ENCODE measurements around the gene TIGD2. TPM values are rescaled to one million over a fixed set of nuclear protein-coding genes. Genes with fewer than 3 reads are reported as not detected.
A peak's percentile ranks its signal among the peaks of the same experiment; 100 is the strongest.

Gene TIGD2
- total RNA-seq (1 to 10 TPM; 6.7 to 7.1 TPM), polyA plus RNA-seq (1 to 10 TPM; 2.1 to 3.6 TPM)

DNA sequence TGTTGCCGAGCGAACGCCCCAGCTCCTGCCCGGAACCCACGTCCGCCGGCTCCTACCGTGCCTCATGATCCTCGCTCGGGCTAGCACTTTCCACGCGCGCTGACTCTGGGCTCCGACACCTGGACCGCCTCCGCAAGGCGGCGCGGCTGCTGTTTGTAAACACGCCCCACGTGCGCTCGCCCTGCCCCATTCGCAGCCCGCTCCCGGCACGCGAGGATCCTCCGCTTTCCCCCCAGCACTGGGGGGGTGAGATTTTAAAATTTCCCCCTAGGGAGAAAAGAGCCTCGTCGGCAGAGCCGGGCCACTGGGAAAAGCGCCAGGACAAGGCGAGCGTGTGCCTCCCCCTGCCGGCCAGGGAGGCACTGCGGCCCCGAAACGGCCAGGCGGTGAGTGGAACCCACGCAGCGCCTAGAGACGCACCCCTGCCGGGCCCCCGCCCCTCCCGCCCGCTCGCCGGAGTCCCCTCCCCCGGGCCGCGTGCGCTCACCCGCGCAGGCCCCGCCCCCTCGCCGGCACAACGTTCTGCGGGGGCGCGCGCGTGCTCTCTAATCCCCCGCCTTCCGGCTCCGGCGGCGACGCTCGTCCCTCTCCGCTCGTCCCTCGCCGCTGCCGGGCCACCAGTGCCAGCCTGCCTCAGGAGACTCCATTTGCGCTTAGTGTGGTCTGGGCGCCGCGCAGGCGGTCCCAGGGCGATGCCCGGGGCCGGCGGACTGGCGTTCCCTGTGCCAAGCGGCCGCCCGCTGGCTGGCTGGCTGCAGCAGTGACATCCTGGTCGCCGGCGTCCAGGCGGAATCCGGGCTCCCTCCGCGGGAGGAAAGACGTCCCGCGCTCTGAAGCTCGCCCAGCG is at the start of gene TIGD2:
Gene TIGD2, plus strand, starts transcription at position 548 of the 847 bp plus-strand sequence. CDS start 1,442 bp downstream, outside the sequence.
- Histone ChIP-seq H3K4me3 (ENCODE audit: low read length in 2 of 2) (peak within 1 kb of the TSS; percentile 76 to 89), H3K27ac (ENCODE audit: low read depth, low read length) (peak within 1 kb of the TSS; percentile 58), H3K27me3 (ENCODE audit: insufficient read depth, low read length) (no peaks in the 10 kb centered on the region), H3K36me3 (ENCODE audit: insufficient read depth, low read length) (no peaks in the 10 kb centered on the region), H3K4me1 (ENCODE audit: insufficient read depth, low read length) (peaks cover 22% of the 10 kb centered on the region), H3K9me3 (ENCODE audit: control insufficient read depth in 1 of 2, low read length in 2 of 2) (no peaks in the 10 kb centered on the region)
- intact Hi-C loops (cut with micrococcal nuclease): loop anchor here (1.0 to 10.0 kb wide), 11 partner anchors 82 to 1891 kb away; partner anchors contain the start of genes HERC3, HERC5, HERC6 and KLHL8
- peaks cover 0 to 4% (median 3%) of the 10 kb centered on the region in 8 donors for H3K9me3 Mint-ChIP-seq
- H3K36me3 Mint-ChIP-seq: peaks cover 9 to 10% of the 10 kb centered on the region in 2 donors
- H3K27me3 Mint-ChIP-seq: peaks cover 0 to 7% of the 10 kb centered on the region in 2 donors
- H3K4me1 Mint-ChIP-seq: peaks cover 15 to 31% (median 23%) of the 10 kb centered on the region in 4 donors
- peak within 1 kb of the TSS; percentile 80 to 94 (median 91) for H3K27ac Mint-ChIP-seq
- peak within 1 kb of the TSS; percentile 90 to 93 (median 91) for H3K4me3 Mint-ChIP-seq
- CTCF ChIA-PET (ENCODE audit: partially characterized antibody): no interaction called here
- POLR2A ChIA-PET (ENCODE audit: partially characterized antibody): interaction anchor here (0.5 to 1.0 kb wide), 6 partner anchors 10 to 1971 kb away, joined by 3 to 5 read pairs (median 3); partner anchors contain the start of gene PPM1K
- peak; percentile 87 to 90 (median 89) for DNase-seq

DNA sequence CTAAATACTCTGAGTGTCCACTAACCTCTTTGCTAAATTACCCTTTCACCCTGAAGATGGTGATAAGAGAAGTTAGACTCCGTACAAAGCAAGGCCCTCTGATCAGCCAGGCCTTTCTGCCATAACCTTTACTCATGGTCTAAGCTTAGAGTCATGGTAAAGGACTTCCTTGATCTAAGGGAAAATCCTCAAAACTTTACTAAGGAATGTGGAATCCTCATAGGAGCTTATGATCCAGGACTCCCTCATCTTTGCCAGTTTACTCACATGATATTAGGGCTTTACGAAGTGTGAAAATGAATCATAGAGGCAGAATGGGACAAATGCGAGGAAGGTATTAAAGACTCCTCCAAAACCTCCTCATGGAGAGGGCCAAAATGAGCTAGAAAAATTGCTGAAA is 46.5 kb upstream of the TIGD2 start:
- Mint-ChIP-seq H3K27me3 (peaks cover 2 to 4% of the 10 kb centered on the region in 2 donors), H3K9me3 (peaks cover 3 to 30% (median 22%) of the 10 kb centered on the region in 8 donors), H3K27ac (no peak overlapping the region), H3K4me3 (no peak overlapping the region), H3K4me1 (peaks cover 0 to 3% (median 1%) of the 10 kb centered on the region in 4 donors), H3K36me3 (no peaks in the 10 kb centered on the region)
- ChIA-PET POLR2A (ENCODE audit: partially characterized antibody) (no interaction called here), CTCF (ENCODE audit: partially characterized antibody) (no interaction called here)
- no peaks in the 10 kb centered on the region for H3K4me1 ChIP-seq (ENCODE audit: insufficient read depth, low read length)
- no peaks in the 10 kb centered on the region for H3K27me3 ChIP-seq (ENCODE audit: insufficient read depth, low read length)
- no peak overlapping the region for H3K4me3 ChIP-seq (ENCODE audit: low read length in 2 of 2)
- intact Hi-C loops (cut with micrococcal nuclease): no loop called here
- H3K27ac ChIP-seq (ENCODE audit: low read depth, low read length): no peak overlapping the region
- no peaks in the 10 kb centered on the region for H3K36me3 ChIP-seq (ENCODE audit: insufficient read depth, low read length)
- H3K9me3 ChIP-seq (ENCODE audit: control insufficient read depth in 1 of 2, low read length in 2 of 2): no peaks in the 10 kb centered on the region
- DNase-seq: no peak

DNA sequence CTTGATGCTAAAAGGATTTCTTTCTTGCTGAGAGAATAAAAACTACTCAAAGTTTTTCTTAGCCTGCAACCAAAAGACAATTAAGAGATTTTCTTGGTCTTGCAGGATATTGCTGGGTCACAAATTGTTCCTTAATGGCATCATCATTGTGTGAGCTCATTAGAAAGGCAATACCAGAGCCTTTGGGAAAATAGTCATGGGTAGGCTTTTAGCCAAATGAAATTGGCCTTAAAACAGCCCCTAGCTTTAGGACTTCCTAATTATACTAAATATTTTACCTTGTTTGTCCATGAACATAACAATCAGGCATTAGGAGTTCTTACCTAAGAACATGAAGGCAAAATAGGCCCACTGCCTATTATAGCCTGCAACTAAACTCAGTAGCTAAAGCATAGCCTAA is 43.9 kb upstream of the TIGD2 start:
- Histone ChIP-seq H3K9me3 (ENCODE audit: control insufficient read depth in 1 of 2, low read length in 2 of 2) (no peaks in the 10 kb centered on the region), H3K27ac (ENCODE audit: low read depth, low read length) (no peak overlapping the region), H3K36me3 (ENCODE audit: insufficient read depth, low read length) (no peaks in the 10 kb centered on the region), H3K4me1 (ENCODE audit: insufficient read depth, low read length) (no peaks in the 10 kb centered on the region), H3K4me3 (ENCODE audit: low read length in 2 of 2) (no peak overlapping the region), H3K27me3 (ENCODE audit: insufficient read depth, low read length) (no peaks in the 10 kb centered on the region)
- Mint-ChIP-seq H3K27me3 (peaks cover 2 to 7% of the 10 kb centered on the region in 2 donors), H3K36me3 (no peaks in the 10 kb centered on the region), H3K27ac (no peak overlapping the region), H3K4me3 (no peak overlapping the region), H3K4me1 (peaks cover 0 to 3% (median 1%) of the 10 kb centered on the region in 4 donors), H3K9me3 (peaks cover 2 to 11% (median 5%) of the 10 kb centered on the region in 8 donors)
- ChIA-PET CTCF (ENCODE audit: partially characterized antibody) (no interaction called here), POLR2A (ENCODE audit: partially characterized antibody) (no interaction called here)
- intact Hi-C loops (cut with micrococcal nuclease): no loop called here
- DNase-seq: no peak

DNA sequence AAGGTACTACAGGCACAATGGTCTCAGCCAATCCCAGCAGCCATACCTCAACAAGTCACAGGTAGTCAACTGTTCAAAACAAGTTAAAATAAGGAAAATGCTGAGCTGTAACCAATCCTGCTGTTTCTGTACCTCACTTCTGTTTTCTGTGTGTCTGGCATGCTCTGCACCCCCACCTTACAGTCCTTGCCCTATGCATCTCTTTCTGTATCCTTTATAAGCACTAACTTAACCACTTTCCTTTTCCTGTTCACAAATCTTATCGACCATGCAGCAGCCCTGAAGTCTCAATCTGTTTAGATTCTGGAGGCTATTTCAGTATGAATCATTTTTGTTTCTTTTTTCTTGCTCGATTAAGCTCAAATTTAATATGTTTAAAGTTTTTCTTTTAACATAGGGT is 41.9 kb upstream of the TIGD2 start:
- CTCF ChIA-PET (ENCODE audit: partially characterized antibody): no interaction called here
- intact Hi-C loops (cut with micrococcal nuclease): no loop called here
- H3K4me1 Mint-ChIP-seq: peaks cover 0 to 3% (median 1%) of the 10 kb centered on the region in 4 donors
- no peak overlapping the region for H3K4me3 ChIP-seq (ENCODE audit: low read length in 2 of 2)
- POLR2A ChIA-PET (ENCODE audit: partially characterized antibody): no interaction called here
- H3K4me3 Mint-ChIP-seq: no peak overlapping the region
- H3K36me3 ChIP-seq (ENCODE audit: insufficient read depth, low read length): no peaks in the 10 kb centered on the region
- peak overlapping the region in 1 of 7 donors; percentile 67 for H3K27ac Mint-ChIP-seq
- H3K9me3 Mint-ChIP-seq: peaks cover 0 to 9% (median 4%) of the 10 kb centered on the region in 8 donors
- H3K9me3 ChIP-seq (ENCODE audit: control insufficient read depth in 1 of 2, low read length in 2 of 2): no peaks in the 10 kb centered on the region
- no peaks in the 10 kb centered on the region for H3K27me3 ChIP-seq (ENCODE audit: insufficient read depth, low read length)
- no peak overlapping the region for H3K27ac ChIP-seq (ENCODE audit: low read depth, low read length)
- H3K36me3 Mint-ChIP-seq: no peaks in the 10 kb centered on the region
- H3K27me3 Mint-ChIP-seq: peaks cover 2 to 7% of the 10 kb centered on the region in 2 donors
- H3K4me1 ChIP-seq (ENCODE audit: insufficient read depth, low read length): no peaks in the 10 kb centered on the region
- no peak for DNase-seq

DNA sequence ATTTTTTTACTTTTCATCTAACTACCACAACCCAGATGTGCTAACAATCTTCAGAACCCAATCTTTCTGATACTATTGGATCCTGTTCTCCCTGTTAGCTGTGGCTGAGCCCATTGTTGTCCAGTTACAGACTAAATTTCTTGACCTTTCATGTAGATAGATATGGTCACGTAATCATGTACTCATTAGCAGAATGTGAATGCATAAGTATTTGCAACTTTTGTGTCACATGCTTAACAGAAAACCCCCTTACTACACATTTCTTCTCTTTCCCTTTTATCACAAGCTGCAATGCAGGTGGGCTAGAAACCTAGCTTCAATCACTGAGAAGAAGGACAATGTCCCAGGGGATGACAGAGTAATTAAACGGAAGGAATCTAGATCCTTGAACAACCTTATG is 41.3 kb upstream of the TIGD2 start:
- H3K27ac ChIP-seq (ENCODE audit: low read depth, low read length): no peak overlapping the region
- H3K27me3 ChIP-seq (ENCODE audit: insufficient read depth, low read length): no peaks in the 10 kb centered on the region
- no peaks in the 10 kb centered on the region for H3K36me3 Mint-ChIP-seq
- no peaks in the 10 kb centered on the region for H3K4me1 ChIP-seq (ENCODE audit: insufficient read depth, low read length)
- ChIA-PET CTCF (ENCODE audit: partially characterized antibody) (no interaction called here), POLR2A (ENCODE audit: partially characterized antibody) (no interaction called here)
- no peak overlapping the region for H3K27ac Mint-ChIP-seq
- intact Hi-C loops (cut with micrococcal nuclease): no loop called here
- H3K9me3 ChIP-seq (ENCODE audit: control insufficient read depth in 1 of 2, low read length in 2 of 2): no peaks in the 10 kb centered on the region
- no peak overlapping the region for H3K4me3 Mint-ChIP-seq
- H3K4me3 ChIP-seq (ENCODE audit: low read length in 2 of 2): no peak overlapping the region
- no peaks in the 10 kb centered on the region for H3K36me3 ChIP-seq (ENCODE audit: insufficient read depth, low read length)
- peaks cover 0 to 3% of the 10 kb centered on the region in 2 donors for H3K27me3 Mint-ChIP-seq
- peaks cover 0 to 7% (median under 1%) of the 10 kb centered on the region in 8 donors for H3K9me3 Mint-ChIP-seq
- peaks cover 0 to 3% (median 1%) of the 10 kb centered on the region in 4 donors for H3K4me1 Mint-ChIP-seq
- DNase-seq: no peak

DNA sequence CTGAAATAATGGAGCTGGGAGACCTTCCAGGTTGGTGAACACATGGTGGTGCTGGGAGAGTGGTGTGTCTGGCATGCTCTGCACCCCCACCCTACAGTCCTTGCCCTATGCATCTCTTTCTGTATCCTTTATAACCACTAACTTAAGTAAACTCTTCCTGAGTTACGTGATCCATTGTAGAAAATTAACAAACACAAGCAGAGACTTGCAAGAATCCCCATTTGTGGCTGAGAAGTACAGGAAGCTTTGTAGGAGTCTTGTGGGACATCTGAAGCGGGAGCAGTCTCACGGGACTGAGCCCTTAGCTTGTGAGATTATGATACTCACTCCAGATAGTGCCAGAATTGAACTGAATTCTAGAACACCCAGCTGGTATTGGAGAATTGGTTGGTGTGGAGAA is 40.0 kb upstream of the TIGD2 start:
- DNase-seq: no peak
- no peak overlapping the region for H3K4me3 ChIP-seq (ENCODE audit: low read length in 2 of 2)
- Mint-ChIP-seq H3K4me1 (peaks cover 0 to 3% (median 1%) of the 10 kb centered on the region in 4 donors), H3K36me3 (no peaks in the 10 kb centered on the region), H3K27ac (no peak overlapping the region), H3K27me3 (peaks cover 0 to 3% of the 10 kb centered on the region in 2 donors), H3K9me3 (peaks cover 0 to 3% (median 0%) of the 10 kb centered on the region in 8 donors), H3K4me3 (no peak overlapping the region)
- no peak overlapping the region for H3K27ac ChIP-seq (ENCODE audit: low read depth, low read length)
- ChIA-PET CTCF (ENCODE audit: partially characterized antibody) (no interaction called here), POLR2A (ENCODE audit: partially characterized antibody) (no interaction called here)
- no peaks in the 10 kb centered on the region for H3K4me1 ChIP-seq (ENCODE audit: insufficient read depth, low read length)
- H3K36me3 ChIP-seq (ENCODE audit: insufficient read depth, low read length): no peaks in the 10 kb centered on the region
- no peaks in the 10 kb centered on the region for H3K9me3 ChIP-seq (ENCODE audit: control insufficient read depth in 1 of 2, low read length in 2 of 2)
- H3K27me3 ChIP-seq (ENCODE audit: insufficient read depth, low read length): no peaks in the 10 kb centered on the region
- intact Hi-C loops (cut with micrococcal nuclease): no loop called here

DNA sequence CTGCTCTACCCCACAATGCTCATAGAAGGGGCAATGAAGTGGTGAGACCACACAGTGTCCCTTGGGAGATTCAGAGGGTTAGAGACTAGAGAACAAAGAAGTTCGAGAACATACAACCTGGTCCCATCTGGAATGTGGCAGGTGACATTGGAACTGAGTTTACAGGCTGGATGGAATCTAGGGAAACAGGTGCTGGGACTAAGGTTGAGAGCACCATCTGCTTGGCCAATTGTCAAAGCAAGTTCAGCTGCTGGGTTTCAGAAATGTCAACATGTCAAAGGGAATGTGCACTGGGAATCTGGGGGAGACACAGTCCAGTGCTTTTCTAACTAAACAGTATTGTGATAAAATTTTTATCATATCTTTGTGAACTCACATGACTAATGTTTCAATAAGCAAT is 38.4 kb upstream of the TIGD2 start:
- ChIA-PET CTCF (ENCODE audit: partially characterized antibody) (no interaction called here), POLR2A (ENCODE audit: partially characterized antibody) (no interaction called here)
- H3K4me3 Mint-ChIP-seq: no peak overlapping the region
- intact Hi-C loops (cut with micrococcal nuclease): no loop called here
- peaks cover 0 to 3% (median 1%) of the 10 kb centered on the region in 4 donors for H3K4me1 Mint-ChIP-seq
- no peaks in the 10 kb centered on the region for H3K36me3 Mint-ChIP-seq
- Histone ChIP-seq H3K27ac (ENCODE audit: low read depth, low read length) (no peak overlapping the region), H3K9me3 (ENCODE audit: control insufficient read depth in 1 of 2, low read length in 2 of 2) (peaks cover 0 to 3% of the 10 kb centered on the region in 2 donors), H3K4me1 (ENCODE audit: insufficient read depth, low read length) (no peaks in the 10 kb centered on the region), H3K4me3 (ENCODE audit: low read length in 2 of 2) (no peak overlapping the region), H3K36me3 (ENCODE audit: insufficient read depth, low read length) (no peaks in the 10 kb centered on the region), H3K27me3 (ENCODE audit: insufficient read depth, low read length) (no peaks in the 10 kb centered on the region)
- peaks cover 0 to 17% (median 13%) of the 10 kb centered on the region in 8 donors for H3K9me3 Mint-ChIP-seq
- no peak for DNase-seq
- no peak overlapping the region for H3K27ac Mint-ChIP-seq
- H3K27me3 Mint-ChIP-seq: peaks cover 0 to 3% of the 10 kb centered on the region in 2 donors
